Activated T-cell treated with anti-CD3 and anti-CD28 coated beads for 4 hours (primary cell): ENCODE data around the gene RABGEF1.
"Not testable (repeated sequence)": the region's sequence is repeated elsewhere in the genome, so short reads cannot be mapped to it uniquely, and the experiment has no call there.

Experiments
- DNase-seq: peaks from one replicate; pipeline ENCODE4 v3.0.0-alpha.2; 2020

RABGEF1 gene

DNA sequence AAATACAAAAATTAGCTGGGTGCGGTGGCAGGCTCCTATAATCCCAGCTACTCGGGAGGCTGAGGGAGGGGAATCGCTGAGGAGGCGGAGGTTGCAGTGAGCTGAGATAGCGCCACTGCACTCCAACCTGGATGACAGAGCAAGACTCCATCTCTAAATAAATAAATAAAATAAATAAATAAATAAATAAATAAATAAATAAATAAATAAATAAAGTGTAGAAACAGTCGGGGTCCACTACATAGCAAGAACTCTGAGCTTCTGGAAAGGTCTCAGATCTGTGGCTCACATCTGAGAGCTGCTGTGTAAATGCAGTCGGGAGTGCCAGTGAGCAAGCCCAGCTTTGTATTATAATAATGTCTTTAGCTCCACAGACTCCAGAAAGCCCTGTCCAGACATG is 76.1 kb downstream of the RABGEF1 start:
- DNase-seq = not testable (repeated sequence)

DNA sequence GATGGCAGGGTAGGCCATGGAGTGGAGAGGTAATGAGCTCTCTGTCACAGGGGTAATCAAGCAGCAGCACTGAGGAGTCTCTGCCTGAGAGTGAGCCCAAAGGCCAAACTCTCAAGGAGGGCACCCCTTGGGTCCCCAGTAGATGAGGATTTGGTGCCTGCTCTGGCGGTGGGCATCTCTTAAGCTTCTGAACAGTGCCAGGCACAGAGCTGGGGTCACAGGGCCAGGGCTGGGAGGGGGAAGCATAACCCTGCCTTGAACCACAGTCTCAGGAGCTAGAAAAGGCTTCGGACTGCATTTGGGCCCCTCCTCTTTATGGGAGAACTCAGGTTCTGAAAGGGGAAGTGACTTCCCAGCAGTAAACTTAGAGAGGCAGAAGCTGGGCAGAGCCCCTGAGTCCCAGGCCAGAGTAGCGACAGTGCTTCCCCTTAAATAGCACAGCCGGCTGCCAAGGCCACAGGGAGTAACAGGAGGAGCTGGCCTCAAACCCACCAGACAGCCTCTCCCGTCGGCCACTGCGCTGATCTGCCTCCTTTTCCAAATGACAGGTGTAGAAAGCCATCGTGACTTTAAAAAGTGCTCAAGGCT is 76.8 kb downstream of the RABGEF1 start:
- DNase-seq = not testable (repeated sequence)

DNA sequence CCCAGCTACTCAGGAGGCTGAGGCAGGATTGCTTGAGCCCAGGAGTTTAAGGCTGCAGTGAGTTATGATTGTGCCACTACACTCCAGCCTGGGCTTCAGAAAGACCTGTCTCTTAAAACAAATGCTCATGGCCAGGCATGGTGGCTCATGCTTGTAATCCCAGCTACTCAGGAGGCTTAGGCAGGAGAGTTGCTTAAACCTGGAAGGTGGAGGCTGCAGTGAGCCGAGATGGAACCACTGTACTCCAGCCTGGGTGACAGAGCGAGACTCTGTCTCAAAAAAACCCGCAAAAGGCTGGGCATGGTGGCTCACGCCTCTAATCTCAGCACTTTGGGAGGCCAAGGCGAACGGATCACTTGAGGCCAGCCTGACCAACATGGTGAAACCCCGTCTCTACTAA is 77.4 kb downstream of the RABGEF1 start:
- not testable (repeated sequence) for DNase-seq

DNA sequence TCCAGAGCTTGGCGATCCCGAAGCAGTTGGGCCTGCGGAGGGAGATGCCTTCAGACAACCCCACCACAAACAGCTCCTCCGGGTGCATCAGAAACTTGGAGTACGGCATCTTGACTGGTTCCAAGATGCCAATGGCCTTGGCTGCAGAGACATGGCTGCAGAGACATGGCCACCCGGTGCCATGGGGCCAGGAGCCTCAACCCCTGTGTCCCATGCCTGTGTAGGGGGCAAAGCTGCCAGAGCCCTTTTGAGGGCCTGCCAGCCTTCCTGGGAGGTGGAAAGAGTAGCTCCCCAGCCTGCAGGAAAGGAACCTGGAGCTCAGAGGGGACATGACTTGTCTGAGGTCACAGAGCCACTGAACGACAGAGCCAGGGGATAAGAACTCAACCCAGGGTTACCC is 83.5 kb downstream of the RABGEF1 start:
- no peak for DNase-seq

DNA sequence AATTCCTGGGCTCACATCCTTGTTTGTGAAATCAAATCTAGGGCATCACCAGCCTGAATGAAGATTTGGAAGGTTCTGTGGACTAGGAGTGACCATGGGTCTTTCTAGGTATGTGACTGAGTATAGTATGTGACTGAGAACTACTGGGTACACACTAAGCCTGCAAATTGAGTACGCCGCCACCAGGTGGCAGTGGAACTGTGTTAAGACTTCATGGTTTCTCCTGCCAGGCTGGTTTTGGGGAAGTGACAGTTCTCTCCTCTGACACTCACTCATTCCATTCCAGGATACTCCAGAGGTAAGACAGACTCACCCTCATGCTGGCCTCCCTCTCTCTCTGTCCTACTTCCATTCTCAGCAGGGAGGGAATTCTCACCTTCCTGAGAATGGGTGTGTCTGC is 85.0 kb downstream of the RABGEF1 start:
- DNase-seq = not testable (repeated sequence)

DNA sequence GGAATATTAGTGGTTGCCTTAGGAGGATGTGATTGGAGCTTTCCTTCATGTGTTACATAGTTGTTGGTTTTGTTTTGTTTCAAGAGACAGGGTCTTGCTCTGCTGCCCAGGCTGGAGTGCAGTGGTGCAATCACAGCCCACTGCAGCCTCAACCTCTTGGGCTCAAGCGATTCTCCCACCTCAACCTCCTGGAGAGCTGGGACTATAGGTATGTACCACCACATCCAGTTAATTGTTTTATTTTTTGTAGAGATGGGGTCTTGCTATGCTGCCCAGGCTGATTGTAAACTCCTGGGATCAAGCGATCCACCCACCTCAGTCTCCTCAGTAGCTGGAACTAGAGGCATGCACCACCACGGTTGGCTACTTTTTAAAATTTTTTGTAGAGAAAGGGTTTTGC is 86.1 kb downstream of the RABGEF1 start:
- no peak for DNase-seq

DNA sequence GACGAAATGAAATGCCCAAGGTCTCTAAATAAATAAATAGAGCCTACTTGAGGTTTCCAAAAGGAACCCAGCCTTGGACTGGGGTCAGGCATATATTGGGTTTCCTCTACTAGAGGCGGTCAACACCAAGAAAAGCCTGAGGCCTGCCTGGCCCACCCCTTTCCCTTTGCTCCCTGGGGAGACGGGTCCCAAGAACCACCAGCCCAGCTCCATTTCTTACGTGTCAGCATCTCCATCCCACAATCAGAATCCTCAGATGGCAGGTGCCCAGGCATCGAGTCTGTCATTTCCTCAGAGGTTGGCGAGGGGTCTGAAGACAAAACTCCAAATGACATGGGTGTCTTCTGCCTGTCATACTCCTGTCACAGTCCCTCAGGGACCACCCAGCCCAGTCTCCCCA is 90.4 kb downstream of the RABGEF1 start:
- DNase-seq = not testable (repeated sequence)

DNA sequence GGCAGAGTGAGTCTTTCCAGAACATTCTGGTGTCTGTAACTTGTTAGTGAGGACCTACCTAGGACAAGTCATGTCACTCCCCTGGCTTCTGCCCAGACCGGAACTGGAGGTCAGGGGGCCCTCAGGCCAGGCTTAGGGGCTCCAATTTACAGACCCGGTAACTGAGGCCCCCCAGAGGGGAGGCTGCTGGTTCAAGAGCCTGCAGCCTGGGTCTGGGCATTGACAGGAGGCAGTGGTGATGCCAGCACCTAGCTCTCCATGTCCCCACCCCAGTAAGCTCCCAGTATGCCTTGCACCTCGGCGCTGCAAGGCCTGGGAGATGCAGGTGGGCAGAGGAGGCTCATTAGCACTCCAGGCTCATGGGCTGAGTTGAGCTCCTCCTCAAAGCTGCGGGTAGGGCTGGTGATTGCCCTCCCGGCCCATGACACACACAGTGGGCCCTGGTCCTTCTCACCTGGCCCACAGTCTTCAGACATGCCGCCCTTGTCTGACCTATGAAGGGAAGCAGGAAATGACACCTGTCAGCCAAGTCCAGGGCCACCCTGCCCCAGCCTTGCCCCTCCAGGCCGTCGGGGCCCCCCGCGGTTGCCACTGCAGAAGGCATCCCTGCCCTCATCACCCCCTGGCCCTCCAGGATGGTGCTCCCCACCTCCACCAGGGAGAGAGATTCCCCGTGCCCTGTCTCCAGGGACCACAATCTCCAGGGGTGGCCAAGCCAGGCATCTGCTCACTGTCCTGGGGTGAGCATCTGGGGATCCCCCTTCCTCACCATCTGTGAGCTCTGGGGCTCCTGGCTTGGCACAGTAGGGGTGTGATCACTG is 92.2 kb downstream of the RABGEF1 start:
- no peak for DNase-seq

DNA sequence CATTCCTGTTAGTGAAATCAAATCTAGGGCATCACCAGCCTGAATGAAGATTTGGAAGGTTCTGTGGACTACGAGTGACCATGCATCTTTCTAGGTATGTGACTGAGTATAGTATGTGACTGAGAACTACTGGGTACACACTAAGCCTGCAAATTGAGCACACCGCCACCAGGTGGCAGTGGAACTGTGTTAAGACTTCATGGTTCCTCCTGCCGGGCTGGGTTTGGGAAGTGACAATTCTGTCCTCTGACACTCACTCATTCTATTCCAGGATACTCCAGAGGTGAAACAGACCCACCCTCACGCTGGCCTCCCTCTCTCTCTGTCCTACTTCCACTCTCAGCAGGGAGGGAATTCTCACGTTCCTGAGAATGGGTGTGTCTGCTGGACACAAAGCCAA is 96.5 kb downstream of the RABGEF1 start:
- no peak for DNase-seq

DNA sequence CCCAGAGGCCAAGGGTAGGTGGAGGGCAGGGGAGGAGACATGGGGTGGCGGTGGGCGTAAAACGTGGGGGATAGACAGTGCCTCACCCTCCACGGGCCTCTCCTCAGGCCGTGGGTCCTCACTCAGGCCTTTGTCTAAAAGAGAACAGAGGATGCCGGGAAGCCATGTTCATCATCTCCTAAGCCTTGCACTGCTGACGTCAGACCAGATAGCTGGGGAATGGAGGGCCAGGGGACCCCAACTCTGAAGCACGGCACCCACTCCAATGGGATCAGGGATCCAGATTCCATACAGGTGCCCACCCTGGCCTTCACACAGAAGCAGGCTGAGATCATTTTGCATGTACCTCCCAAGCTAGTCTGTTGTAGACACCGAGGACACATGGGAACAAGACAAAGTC is 97.1 kb downstream of the RABGEF1 start:
- DNase-seq = no peak

DNA sequence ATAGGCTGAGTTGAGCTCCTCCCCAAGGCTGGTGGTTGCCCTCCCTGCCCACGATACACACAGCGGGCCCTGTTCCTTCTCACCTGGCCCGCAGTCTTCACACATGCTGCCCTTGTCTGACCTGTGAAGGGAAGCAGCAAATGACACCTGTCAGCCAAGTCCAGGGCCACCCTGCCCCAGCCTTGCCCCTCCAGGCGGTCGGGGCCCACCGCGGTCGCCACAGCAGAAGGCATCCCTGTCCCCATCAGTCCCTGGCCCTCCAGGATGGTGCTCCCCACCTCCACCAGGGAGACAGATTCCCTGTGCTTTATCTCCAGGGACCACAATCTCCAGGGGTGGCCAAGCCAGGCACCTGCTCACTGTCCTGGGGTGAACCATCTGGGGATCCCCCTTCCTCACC is 99.3 kb downstream of the RABGEF1 start:
- DNase-seq = no peak

DNA sequence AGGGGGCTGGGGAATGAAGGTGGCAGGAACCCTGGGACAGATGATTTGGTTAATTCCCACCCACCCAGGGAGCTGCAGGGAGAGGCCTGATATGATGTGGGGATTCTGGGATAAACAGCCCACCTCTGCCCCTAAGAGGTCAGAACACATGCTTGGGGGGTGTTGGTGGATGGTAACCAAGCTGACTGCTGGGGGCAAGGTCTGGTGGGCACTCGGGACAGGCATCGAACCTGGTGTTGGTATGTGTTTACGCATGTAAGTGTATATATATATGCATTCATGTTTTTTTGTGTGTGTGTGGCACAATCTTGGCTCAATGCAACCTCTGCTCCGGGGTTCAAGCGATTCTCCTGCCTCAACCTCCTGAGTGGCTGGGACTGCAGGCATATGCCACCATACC is 99.8 kb downstream of the RABGEF1 start:
- no peak for DNase-seq

DNA sequence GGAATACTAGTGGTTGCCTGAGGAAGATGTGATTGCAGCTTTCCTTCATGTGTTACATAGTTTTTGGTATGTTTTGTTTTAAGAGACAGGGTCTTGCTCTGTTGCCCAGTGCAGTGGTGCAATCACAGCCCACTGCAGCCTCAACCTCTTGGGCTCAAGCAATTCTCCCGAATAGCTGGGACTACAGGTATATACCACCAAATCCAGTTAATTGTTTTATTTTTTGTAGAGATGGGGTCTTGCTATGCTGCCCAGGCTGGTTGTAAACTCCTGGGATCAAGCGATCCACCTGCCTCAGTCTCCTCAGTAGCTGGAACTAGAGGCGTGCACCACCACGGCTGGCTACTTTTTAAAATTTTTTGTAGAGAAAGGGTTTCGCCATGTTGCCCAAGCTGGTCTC is 101.4 kb downstream of the RABGEF1 start:
- no peak for DNase-seq

DNA sequence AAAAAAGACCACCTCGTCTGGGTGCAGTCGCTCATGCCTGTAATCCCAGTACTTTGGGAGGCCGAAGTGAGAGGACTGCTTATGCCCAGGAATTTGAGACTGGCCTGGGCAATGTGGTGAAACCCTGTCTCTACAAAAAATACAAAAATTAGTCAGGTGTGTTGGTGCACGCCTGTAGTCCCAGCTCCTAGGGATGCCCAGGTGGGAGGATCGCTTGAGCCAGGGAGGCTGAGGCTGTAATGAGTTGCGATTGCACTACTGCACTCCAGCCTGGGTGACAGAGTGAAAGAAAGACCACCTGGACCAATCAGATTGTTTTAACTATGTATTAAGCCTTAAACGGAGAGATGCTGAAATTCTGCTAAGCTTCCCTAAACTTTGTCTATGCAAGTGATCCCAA is 103.0 kb downstream of the RABGEF1 start:
- not testable (repeated sequence) for DNase-seq

DNA sequence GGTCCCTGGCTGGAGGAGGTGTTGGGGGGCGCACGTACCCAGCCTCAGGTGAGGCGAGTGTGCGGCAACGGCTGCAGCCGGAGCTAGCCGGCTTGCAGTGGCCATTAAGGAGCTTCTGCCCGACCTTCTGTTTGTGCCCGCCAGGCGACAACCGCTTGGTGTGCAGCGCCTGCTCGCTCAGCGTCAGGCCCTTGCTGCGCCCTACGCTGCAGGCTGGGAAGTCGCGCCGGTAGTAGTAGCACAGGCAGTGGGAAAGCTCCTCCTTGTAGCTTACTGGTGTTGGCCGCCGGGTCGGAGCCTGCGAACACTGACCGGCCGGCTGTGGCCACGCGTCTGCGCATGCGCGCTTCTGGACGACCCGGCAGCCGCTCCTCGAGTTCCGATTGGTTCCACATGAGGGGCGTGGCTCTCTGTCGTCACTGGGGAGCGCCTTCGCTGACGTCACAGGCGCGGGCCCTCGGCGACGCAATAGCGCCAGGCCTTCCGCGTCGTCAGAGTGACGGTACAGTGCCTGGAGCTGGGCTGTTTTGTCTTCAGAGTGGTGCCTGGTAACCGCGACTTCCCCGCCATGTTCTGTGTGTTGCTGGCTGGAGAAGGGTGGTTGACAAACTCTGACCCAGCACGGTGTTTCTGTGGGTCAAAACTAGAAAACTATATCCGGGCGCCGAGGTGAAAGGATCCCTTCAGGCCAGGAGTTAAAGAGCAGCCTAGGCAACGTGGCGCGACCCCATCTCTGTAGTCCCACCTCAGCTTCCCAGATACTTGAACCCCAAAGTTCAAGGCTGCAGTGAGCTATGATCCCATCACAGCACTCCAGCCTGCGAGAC is 104.2 kb downstream of the RABGEF1 start:
- peak; percentile 99 for DNase-seq

DNA sequence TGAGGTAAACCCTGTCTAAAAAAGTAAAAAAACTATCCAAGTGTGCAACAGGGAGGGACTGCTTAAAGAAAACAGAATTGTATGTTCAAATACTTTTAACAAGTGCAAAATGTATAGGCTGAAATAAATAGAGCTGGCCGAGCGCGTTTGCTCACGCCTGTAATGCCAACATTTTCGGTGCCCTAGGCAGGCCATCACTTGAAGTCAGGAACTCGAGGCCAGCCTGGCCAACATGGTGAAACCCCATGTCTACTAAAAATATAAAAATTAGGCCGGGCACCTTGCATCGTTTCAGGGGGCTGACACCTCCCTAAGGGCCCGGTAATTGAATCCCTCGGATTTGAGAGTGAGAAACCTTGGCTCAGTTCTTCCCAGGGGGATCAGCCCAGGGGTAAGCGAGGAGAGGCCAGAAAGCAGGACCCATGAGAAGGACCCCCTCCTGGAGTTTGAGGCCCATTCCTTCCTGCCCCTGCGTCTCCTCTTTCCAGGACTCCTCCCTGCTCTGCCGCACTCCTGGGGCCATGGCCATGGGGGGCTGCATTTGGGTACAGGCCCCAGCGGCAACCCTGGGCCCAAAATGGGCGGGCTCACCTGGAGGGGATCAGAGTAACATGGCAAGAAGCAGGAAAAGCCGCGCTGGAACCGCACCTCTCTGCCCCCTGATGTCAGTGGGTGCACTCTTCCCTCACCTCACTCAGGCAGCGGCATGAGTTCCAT is 105.0 kb downstream of the RABGEF1 start:
- no peak for DNase-seq

DNA sequence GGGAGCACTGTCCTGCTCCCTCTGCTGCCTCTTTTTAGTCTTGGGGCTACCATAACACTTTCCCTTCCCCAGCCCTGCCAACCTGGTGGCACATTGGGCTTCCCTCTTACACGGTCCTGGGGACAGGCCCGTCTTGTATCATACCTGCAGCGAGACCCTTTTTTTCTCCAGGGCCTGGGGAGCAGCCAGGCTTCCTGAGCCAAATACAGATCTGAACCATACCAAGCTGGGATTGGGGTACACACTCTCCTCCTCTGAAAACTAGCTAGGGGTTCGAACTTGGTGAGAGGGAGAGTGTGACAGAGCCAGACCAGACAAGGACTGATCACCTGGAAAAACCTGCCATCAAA is 105.5 kb downstream of the RABGEF1 start:
- not testable (repeated sequence) for DNase-seq

DNA sequence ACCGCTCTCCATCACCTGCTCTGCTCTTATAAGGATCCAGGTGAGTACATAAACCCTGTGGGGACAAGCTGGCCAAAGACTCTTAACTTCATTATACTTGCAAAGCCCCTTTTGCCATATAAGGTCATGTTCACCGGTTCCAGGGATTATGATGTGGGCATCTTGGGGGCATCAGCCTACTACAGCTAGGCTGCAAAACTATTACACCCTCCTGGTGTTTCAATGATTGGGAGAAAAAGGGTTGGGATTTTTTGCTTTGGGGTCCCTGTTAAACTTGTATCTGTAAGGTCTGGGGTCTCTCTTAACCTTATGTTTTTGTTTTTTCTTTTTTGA is 107.0 kb downstream of the RABGEF1 start:
- not testable (repeated sequence) for DNase-seq

DNA sequence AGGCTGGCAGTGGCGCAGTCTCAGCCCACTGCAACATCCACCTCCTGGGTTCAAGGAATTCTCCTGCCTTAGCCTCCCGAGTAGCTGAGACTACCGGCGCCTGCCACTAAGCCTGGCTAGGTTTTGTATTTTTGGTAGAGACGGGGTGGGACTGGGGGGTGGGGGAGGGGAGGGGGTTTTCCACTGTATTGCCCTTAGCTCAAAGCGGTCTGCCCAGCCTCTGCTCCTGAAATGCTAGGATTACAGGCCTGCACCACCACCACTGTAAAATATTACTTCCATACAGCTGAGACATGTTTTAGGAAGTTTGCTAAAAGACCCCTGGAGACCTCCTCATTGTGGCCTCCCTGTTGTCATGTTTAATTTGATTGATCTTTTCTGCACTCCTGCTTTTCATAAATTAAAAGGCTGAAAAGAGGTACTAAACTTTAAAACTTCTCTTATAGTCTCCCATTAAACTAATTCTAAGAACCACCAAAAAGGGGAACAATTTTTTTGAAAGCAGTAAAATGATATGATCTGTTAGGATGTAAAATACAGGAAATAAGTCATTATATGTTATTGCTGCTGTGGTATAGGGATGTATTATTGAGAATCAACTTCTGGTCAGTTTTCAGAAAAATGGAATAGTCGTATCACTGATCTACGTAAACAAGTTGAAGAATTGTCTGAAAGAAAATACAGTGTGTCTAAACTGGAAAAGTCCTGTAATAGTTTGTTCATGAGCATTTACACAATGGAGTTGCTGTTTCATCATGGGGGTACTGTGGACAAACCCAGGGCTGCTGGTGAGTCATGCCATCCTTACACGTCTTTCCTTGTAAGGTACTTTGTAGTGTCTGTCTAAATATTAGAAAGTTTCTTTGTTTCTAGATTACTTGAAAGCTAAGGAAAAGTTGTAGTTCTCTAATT is 107.6 kb downstream of the RABGEF1 start:
- no peak for DNase-seq

DNA sequence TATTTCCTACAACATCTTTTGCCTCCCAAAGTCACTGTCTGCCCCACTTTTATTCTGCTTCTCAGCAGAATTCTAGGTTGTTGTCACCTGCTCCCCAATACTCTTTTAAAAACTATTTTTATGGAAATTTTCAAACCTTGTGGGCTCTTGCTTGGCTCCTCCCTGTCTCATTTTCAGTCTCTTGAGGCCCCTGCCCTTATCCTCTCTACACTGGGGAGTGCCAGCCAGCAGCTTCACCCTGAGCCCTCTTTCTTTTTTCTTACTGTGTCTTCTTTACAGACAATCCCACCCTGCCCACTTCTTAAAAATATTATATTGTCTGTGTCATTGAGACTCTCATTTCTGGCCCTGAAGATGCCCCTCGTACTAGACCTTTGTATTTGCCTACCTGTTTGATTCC is 118.8 kb downstream of the RABGEF1 start:
- DNase-seq = no peak

DNA sequence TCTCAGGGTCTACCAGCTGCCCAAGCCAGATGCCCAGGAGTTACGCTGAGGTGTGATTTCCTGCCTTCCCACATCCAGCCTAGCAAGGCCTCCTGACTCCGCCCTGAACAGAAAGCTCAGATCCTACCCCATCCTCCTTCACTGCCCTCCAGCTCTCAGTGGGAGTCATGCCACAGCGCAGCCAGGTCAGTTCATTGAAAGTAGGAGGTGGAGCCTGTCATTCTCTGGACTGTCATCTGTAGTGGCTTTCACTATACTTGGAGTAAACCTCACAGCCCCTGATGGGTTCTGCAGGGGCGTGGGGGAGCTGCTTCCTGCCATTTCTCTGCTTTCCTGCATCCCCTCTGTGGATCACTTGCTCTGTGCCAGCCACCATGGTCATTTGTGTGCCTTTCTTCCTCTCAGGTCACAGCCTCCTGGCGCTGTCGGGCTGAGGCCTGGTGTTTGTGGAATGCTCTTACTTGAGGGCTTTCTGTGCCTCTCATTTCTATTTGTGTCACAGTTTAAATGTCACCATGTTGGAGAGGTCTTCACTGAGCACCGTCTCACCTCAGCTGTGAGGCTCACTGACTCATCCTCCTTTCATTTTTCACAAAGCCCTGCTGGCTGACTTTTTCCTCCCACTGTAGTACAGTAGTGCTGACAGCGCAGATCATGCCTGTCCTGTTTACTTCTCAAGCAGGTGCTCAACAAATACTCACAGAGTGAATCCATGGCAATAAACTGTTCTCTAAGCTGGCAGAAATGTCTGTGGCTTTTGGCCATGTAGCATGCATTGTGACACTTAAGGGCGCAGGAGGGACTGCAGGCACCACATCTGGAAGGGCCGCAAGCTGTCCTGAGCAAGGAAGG is 119.5 kb downstream of the RABGEF1 start:
- no peak for DNase-seq
